Sciatic nerve (tissue), 2 donors: ENCODE results near the gene PGAM5. TPM values are rescaled to one million over a fixed set of nuclear protein-coding genes. Genes with fewer than 3 reads are reported as not detected.
A peak's percentile ranks its signal among the peaks of the same experiment; 100 is the strongest.
"Not testable (repeated sequence)": the region's sequence is repeated elsewhere in the genome, so short reads cannot be mapped to it uniquely, and the experiment has no call there.

ENCODE experiments used
- ATAC-seq: fragments of 200-7000 bp; cut with Tn5 transposase; one replicate; pipeline ENCODE4 v1.9.1; 2020; ENCODE audit warnings: mild to moderate bottlenecking, moderate library complexity
- DNase-seq: peaks from one replicate; pipeline ENCODE4 v3.0.0-alpha.2; 2020; ENCODE audit warnings: low spot score
- intact Hi-C: fragments of 100-400 bp; cut with DNase I; formaldehyde crosslinking; loops from one replicate; pipeline ENCODE4 v1.14.2; 2022
- total RNA-seq: library from RNA; stranded (reverse); fragmentation: NEBNext Ultra II Directional; extraction: Animal tissue kit (Norgen Biotek cat#: 25700); gene quantifications from one replicate; pipeline ENCODE4 v1.2.1, GENCODE V29; 2021
- donor health status: DM: no; HTN: no; CAD: no.
- donor health status: DM: no; HTN: no; CAD: no.

Gene PGAM5
- total RNA-seq, 1 donor from 2014 or later = 12.1 TPM

DNA sequence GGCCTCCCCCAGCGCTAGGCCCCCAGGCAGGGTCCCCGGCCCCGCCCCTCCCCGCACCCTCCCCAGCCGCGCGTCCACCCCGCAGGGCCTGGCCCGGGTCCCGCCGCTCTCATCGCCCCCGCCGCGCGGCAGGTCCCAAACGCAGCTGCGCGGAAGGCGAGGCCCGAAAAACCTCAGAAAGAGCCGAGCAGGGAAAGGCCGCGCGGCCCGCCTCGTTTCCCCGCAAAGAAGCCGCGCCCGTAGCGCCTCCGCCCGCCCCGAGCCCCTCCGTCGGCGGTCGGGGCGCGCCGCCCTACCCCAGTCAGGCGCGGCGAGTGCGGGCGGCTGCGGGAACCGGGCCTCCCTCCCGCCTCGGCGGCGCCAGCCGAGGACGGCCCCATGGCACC is 23.8 kb upstream of the PGAM5 start:
- intact Hi-C loops = no loop called here
- ATAC-seq (no peak), DNase-seq (no peak)

DNA sequence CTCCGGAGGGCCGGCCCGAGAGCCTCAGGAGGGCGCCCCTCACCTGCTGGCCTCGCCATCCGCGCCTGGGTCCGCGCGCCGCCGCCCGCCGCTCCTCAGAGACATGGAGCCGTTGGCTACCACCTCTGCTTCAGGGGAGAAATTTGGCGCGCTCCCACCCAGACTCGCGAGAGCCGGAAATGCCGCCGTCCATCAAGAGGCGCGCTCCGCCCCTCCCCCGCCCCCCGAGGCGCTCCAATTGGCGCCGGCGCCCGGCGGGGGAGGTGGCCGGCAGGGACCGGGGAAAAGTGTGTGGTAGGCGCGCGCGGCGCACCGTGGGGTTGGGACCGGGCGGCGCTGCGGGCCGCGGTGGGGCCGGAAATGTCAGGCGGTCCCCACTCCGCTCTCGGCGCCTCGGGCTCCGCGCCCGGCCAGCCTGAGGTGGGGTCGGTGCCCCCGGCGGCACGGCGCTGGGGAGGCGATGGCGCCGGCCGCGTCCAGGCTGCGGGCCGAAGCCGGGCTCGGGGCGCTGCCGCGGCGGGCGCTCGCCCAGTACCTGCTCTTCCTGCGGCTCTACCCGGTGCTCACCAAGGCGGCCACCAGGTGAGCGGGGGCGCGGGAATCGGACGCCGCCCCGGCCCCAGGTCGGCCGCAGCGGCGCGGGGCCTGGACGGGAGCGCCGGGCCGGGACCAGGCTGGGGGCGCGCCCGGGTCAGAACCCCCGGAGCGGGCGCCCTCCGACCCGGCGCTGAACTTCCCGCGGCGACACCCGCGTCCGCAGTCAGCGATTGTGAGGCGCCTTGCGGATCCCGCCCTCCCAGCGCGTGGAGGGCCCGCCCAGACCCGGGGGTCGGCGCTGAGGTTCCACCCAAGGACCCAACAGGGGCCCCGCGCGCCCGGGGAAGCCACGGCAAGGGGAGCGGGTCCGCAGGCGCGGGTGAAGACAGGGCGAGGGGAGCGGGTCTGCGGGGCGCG is 23.2 kb upstream of the PGAM5 start, which contains the start of the genes POLE and PXMP2:
POLE (minus strand) TSS at position 132 of the 954 bp plus-strand sequence; CDS start at position 105, 27 bp downstream.
PXMP2 (plus strand) TSS at position 377 of the 954 bp plus-strand sequence; CDS start at position 461, 84 bp downstream.
- peak; percentile 97 for DNase-seq
- ATAC-seq = peak; percentile 100
- intact Hi-C loops = no loop called here

DNA sequence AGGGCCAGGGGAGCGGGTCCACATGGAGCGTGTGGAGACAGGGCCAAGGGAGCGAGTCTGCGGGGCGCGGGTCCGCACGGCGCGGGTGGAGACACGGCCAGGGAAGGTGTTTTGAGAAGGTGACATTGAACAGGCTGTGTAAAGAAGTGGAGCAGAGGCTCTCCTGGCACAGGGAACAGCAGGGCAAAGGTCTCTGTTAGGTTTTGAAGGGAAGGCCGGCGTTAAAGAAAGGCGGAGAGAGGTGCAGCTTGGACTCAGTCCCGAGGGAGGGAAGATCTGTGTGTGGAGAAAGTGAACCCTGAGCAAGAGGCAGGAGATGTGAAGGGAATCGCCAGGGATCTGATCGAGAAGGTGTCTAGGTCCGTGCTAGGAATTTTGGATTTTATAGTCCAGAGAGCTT is 21.4 kb upstream of the PGAM5 start:
- DNase-seq = no peak
- no peak for ATAC-seq
- intact Hi-C loops = no loop called here

DNA sequence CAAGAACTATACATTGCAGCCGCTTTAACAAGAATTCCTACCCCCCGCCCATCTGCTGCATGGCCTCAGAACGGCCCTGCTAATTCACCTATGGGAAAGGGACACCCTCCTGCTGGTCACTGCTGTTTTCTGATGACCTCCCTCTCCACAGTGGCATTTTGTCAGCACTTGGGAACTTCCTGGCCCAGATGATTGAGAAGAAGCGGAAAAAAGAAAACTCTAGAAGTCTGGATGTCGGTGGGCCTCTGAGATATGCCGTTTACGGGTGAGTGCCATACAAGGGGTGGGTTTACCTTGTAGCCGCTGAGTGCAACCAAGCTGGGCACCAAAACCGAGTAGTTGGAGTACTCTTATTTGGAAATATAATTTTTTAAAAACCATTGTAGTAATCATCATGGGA is 20.5 kb upstream of the PGAM5 start:
- intact Hi-C loops = no loop called here
- DNase-seq (no peak), ATAC-seq (no peak)

DNA sequence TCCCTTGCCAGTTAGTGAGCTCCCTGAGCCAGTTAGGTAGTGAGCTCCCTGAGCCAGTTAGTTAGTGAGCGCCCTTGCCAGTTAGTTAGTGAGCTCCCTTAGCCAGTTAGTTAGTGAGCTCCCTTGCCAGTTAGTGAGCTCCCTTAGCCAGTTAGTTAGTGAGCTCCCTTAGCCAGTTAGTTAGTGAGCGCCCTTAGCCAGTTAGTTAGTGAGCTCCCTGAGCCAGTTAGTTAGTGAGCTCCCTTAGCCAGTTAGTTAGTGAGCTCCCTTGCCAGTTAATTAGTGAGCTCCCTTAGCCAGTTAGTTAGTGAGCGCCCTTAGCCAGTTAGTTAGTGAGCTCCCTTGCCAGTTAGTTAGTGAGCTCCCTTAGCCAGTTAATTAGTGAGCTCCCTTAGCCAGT is 18.6 kb upstream of the PGAM5 start:
- DNase-seq, ATAC-seq, intact Hi-C loops: not testable (repeated sequence)

DNA sequence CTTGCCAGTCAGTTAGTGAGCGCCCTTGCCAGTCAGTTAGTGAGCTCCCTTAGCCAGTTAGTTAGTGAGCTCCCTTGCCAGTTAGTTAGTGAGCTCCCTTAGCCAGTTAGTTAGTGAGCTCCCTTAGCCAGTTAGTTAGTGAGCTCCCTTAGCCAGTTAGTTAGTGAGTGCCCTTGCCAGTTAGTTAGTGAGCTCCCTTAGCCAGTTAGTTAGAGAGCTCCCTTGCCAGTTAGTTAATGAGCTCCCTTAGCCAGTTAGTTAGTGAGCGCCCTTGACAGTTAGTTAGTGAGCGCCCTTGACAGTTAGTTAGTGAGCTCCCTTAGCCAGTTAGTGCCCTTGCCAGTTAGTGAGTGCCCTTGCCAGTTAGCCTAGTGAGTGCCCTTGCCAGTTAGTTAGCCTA is 15.8 kb upstream of the PGAM5 start:
- intact Hi-C loops, ATAC-seq, DNase-seq: not testable (repeated sequence)

DNA sequence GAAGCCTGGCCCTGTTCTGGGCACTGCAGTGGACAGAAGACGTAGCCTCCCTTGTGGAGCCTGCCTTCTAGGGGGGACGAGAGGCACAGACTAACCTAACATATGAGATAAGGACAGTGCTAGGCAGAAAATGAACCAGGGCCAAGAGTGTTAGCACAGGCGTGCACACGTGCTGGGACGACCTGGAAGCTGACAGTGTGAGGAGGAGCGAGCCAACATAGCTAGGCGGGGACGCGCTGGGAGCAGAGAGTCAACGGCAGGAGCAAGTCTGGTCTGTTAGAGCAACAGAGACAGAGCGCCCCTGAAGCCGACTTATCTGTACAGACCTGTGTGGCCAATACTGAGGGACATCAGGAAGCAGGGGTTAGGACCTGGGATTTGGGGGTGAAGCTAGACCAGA is 15.2 kb upstream of the PGAM5 start:
- ATAC-seq = peak; percentile 22
- DNase-seq = no peak

DNA sequence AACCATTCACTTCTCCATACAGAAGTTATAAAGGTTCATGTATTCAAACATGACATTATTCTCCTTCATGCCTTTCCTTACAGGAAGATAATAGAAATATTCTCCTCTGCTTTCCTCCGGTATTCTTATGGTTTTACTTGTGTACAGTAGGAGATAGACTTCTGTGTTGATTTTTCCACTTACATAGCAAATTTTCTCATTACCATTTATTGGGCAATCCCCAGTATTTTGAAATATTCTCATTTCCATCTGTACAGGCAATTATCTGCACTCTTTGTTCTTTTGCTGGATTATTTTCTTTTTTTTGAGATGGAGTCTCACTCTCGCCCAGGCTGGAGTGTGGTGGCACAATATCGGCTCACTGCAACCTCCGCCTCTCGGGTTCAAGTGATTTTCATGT is 12.3 kb upstream of the PGAM5 start:
- intact Hi-C loops = no loop called here
- ATAC-seq (no peak), DNase-seq (no peak)

More for the DNA sequence above, 15.2 kb upstream of the PGAM5 start:
- intact Hi-C loops = no loop called here

DNA sequence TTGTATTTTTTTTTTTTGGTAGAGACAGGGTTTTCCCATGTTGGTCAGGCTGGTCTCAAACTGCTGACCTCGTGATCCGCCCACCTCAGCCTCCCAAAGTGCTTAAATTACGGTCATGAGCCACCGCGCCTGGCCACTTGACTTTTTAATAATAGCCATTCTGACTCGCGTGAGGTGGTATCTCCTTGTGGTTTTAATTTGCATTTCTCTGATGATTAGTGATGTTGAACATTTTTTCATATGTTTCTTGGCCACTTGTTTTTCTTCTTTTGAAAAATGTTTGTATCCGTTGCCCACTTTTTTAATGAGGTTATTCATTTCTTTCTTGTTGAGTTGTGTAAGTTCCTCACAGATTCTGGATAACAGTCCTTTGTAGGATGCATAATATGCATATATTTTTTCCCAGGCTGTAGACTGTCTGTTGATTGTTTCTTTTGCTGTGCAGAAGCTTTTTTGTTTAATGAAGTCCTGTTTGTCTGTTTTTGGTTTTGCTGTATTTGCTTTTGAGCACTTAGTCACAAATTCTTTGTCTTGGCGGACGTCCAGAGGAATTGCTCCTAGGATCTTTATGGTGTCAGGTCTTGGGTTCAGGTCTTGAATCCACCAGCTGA is 10.3 kb upstream of the PGAM5 start:
- ATAC-seq (no peak), DNase-seq (no peak)

DNA sequence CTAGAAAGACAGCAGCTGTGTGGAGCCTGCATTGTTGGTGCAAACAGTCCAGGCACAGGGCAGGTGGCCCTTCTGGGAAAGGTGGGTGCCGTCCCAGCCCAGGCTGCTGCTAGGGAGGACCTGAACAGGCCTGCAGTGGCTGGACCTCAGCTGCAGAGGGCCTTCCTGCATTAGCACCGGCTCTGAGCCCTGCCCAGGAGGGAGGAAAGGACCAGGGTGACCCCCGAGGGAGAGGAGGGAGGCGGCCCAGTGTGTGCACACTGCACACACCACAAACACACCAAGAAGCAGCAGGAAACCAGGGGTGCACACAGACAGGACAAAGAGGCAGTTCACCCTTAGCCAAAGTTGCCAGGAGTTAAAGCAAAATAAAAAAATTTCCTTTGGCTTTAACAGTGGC is 8.0 kb upstream of the PGAM5 start:
- intact Hi-C loops = no loop called here
- no peak for DNase-seq
- no peak for ATAC-seq

More for the DNA sequence above, 10.3 kb upstream of the PGAM5 start:
- intact Hi-C loops = no loop called here

DNA sequence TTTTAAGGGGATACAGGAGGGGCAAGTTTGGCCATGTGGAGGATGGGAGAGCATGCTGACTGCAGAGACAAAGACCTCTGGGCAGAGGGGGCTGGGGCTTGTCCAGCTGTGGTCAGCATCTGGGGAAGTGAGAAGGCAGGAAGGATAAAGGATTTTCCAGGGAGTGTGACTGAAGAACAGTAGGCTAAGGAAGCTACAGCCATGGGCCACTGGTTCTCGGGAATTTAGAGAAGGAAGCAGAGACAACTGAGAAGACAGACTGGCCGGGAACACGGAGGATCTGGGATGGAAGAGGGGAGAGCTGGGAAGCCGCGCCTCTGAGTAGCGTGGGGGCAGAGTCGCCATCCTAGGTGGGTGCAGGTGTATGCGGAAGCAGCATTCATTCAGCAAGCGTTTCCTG is 7.0 kb upstream of the PGAM5 start:
- DNase-seq (no peak), ATAC-seq (no peak)
- intact Hi-C loops = no loop called here

DNA sequence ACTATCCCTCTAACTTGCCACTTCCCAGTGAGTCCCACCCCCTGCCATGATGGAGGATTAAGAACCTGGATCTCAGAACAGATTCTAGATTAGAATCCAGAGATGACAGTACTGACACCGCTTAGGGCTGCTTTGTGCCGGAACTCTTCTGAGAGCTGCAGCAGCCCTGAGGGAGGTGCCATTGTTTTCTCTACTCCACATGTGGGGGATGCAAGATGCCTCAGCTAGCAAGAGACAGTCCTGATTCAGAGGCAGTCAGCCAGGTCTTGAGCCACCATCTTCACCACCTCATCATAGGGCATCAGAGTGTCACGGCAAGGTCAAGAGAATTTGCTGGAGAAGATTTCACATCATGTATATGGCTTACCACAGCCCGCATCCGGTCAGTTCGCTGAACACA is 3.4 kb upstream of the PGAM5 start:
- DNase-seq (no peak), ATAC-seq (no peak)
- intact Hi-C loops = no loop called here

DNA sequence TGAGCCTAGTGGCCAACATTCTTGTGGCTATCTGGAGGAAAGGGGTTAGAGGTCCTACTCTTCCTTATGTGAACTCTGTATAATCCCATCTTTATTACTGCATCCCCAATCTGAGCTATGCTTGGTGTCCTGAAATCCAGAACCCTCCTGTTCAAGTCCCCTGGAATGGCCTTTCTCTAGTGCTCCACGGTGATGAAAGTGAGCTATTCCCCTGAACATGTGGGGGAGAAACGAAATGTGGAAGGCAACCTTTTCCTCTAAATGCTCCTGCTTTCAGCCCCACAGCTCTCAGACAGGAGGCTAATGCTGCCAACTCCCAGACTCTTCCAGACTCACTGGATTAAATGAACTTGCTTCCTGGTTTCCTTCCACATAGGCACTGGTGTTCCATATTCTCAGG is 2.5 kb upstream of the PGAM5 start:
- DNase-seq (no peak), ATAC-seq (no peak)
- intact Hi-C loops = no loop called here

DNA sequence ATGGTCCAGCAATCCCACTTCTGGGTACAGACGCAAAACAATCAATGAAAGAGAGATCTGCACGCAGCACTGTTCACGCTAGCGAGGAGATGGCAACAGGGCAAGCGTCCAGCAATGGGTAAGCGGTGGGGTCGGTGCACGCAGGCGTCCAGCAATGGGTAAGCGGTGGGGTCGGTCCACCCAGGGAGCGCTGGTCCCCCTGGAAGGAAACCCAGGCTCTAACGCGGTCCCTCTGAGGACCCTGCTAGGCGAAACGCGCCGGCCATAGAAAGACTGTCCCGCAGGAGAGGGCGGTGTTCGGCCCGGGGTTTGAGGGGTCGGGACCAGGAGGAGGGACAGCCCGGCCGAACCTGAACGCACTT is 618 bp upstream of the PGAM5 start:
- ATAC-seq (peak; percentile 40), DNase-seq (no peak)
- intact Hi-C loops = no loop called here

DNA sequence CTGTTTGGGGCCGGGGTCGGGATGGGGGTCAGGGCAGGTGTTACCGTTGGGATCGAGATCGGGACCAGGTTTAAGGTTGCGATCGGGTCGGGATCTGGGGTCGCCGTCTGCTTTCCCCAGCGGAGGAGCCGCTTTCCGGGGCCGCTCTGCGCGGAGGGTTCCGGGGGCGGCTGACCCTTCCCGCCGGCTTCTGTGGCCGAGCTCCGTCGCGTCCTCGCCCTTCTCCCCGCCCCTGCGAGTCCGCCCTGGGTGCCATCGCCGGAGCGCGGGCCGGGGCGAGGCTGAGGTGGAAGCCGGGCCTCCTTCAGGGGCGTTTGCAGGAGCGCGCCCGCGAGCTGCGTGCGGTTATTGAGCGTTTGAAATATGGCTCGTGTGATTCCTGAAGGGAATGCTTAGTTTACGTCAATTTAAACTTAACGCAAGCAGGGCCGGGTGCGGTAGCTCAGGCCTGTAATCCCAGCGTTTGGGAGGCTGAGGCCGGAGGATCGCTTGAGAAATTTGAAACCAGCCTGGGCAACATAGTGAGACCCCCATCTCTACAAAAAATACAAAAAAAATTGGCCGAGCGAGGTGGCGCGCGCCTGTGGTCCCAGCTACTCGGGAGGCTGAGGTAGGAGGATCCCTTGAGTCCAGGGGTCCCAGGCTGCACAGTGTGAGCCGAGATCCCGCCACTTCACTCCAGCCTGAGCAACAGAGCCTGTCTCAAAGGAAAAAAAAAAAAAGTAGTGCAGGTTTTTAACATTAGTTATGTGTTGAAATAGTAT is 620 bp downstream of the PGAM5 start:
- no peak for DNase-seq
- intact Hi-C loops = no loop called here
- ATAC-seq = no peak

DNA sequence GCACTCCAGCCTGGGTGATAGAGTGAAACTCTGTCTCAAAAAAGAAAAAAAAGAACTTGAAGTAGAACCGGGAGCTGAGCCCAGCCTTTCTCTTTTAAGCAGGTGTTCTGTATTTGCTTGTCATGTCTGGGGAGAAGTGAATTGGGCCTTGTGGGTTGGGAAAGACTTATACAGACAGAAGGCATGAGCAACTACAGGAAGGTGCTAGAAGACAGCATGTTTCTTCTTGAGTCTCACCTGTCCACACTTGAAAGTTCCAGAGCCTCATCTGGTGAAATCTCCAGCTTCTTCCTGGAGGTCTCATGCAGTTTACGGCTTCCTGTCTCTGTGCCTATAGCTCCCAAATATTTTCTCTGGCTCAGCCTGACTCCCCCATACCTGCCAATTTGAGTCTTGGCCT is 2.5 kb downstream of the PGAM5 start:
- ATAC-seq (no peak), DNase-seq (no peak)
- intact Hi-C loops = no loop called here

DNA sequence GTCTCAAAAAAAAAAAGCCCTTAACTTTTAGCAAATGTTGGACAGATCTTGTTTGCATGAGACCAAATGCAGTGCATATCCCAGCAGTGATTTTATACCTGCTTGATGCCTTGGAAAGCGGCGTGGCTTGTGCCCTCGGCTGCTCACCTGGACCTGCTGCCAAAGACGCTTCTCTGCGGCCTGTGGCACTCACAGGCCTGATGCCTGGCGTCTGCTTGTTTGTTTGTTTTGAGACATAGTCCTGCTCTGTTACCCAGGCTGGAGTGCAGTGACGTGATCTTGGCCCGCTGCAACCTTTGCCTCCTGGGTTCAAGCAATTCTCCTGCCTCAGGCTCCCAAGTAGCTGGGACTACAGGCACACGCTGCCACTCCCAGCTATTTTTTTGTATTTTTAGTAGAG is 5.2 kb downstream of the PGAM5 start:
- ATAC-seq = no peak
- intact Hi-C loops = no loop called here

DNA sequence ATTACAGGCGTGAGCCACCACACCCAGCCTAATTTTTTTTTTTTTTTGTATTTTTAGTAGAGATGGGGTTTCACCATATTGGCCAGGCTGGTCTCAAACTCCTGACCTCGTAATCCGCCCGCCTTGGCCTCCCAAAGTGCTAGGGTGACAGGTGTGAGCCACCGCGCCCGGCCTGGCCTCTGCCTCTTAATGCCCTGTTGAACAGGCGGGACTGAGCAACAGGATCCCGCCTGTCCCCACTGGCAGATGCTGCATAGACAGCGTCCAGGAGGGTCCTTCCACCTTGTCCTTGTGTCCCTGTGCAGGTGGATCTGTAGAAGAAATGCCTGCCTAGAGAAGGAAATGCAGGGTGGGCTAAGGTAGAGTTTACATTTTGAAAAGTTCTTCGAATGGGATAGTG is 5.7 kb downstream of the PGAM5 start:
- intact Hi-C loops = no loop called here
- no peak for DNase-seq
- no peak for ATAC-seq

More for the DNA sequence above, 5.2 kb downstream of the PGAM5 start:
- DNase-seq = no peak

DNA sequence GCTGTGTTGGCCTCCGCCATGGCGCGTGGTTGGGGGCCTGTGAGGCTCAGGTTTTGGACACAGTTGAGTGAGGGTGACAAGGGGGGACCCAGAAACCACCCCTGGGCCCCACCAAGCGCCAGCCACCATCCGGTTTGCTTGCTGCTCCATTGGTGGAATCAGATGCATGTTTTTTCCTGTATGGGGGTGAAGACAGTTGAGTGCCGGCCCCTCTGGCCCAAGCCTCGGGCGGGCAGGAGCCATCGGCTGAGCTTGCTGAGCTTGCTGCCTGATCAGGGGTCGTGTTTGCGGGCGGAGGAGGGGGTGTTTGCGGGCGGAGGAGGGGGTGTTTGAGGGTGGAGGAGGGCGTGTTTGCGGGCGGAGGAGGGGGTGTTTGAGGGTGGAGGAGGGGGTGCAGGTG is 6.4 kb downstream of the PGAM5 start:
- intact Hi-C loops = no loop called here
- no peak for DNase-seq
- no peak for ATAC-seq
